GM21381 (cell line): ENCODE data around the gene GDI2.
"Not testable (repeated sequence)": the region's sequence is repeated elsewhere in the genome, so short reads cannot be mapped to it uniquely, and the experiment has no call there.

ENCODE experiments used
- ATAC-seq: cut with Tn5 transposase; IDR thresholded peaks from one replicate; pipeline ENCODE4 v1.9.1; 2021; ENCODE audit warnings: mild to moderate bottlenecking, moderate library complexity; ENCODE audit not compliant: unreplicated experiment

Gene GDI2

GRCh38 chr10:5813341-5814109, at the start of gene GDI2:
Gene GDI2 (minus strand): TSS chr10:5813434. CDS start chr10:5813258, 176 bp downstream.
- peak; percentile 72 for ATAC-seq

- peak; percentile 96 for ATAC-seq
Measured at GRCh38 chr10:5862360-5862961, 49.2 kb upstream of the GDI2 start.

DNA sequence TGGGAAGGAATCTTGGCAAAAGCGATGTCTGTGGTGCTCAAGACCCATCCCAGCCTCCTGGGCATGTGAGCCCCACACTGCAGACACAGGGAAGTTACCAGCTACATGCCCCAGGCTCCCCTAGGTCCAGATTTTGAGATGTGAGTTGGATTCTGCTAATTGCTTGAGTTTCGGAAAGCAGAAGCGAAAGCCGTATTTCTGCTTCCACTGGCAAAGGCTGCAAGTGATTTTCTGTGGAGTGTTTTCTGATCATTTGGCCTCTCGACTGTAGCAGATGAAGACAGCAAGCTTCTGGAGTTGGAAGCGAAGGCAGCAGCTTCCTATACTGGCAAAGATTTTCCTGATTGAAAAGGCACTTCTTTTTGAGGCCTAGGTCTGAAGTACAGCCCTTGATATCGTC, 46.8 kb upstream of the GDI2 start:
- ATAC-seq, result no peak

DNA sequence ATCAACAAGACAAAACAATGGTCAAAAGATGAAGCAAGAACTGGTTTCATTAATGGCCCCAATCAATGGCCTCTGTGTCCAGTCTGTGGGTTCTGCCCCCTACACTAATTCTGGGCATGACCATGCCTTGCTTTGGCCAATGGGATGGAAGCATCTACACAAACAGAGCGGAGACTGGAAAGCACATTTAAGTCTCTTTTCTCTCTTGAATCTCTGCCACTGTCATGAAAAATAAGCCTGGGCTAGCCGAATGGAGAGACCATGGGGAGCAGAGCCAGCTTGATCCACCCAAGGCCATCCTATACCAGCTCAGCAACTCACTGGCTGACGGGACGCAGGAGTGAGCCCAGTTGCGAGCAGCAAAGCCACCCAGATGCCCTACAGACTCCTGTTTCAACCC, 45.6 kb upstream of the GDI2 start:
- no peak for ATAC-seq

GRCh38 chr10:5856701-5857004, 43.4 kb upstream of the GDI2 start:
- no peak for ATAC-seq

DNA sequence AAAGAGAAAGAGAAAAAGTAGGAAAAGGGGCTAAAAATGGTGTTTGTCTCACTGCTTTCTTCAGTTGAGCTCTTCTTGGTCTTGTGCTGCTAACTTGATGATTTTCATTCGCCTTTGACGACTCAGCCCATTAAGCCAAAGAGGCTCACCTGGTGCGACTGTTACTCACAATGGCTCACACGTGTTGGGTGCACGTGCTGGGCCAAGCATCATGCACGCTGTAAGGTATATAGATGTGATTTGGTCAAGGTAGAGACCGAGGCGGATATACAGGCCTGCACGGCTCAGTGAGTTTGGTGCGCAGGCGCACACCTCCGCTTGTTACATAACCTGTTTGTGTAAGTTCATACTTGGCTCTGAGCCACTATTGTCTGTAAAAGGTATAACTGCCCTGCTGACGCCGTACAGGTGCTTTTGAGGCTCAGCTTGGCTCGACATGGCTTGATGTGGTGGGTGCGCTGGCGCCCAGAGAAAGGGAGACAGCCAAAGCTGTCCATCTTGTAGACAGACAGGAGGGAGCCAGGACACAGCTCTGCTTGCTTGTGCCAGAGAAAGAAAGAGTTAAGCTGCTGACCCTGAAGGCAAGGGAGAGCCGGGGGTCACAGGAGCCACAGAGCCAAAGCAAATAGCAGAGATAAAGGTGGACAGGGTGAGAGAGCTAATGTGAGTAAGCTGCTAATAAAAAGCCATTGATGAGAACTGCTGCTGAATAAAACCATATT, 42.9 kb upstream of the GDI2 start:
- ATAC-seq, result no peak

DNA sequence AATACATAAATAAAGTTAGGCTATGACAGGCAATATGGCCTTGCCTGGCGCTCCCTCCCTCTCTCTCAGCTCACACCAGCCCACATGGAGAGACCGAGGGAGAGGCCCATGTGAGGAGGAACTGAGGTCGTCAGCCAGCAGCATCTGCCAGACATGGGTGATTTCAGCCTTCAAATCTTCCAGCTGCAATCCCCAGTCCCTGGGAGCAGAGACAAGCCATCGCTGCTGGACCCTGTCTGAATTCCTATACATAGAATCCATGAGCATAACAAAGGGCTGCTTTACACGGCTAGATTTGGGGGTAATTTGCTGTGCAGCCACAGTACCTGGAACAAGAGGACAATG, 40.9 kb upstream of the GDI2 start:
- ATAC-seq, result no peak

DNA sequence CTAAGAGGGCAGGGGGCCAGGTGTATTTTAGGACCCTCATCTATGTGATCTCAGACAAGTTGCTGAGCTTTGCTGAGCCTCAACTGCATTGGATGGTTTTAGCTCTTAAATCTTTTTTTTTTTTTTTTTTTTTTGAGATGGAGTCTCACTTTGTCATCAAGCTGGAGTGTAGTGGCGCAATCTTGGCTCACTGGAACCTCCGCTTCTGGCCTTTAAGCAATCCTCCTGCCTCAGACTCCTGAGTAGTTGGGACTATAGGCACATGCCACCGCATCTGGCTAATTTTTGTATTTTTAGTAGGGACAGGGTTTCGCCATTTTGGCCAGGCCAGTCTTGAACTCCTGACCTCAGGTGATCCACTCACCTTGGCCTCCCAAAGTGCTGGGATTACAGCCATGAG, 33.4 kb upstream of the GDI2 start:
- ATAC-seq, result not testable (repeated sequence)

DNA sequence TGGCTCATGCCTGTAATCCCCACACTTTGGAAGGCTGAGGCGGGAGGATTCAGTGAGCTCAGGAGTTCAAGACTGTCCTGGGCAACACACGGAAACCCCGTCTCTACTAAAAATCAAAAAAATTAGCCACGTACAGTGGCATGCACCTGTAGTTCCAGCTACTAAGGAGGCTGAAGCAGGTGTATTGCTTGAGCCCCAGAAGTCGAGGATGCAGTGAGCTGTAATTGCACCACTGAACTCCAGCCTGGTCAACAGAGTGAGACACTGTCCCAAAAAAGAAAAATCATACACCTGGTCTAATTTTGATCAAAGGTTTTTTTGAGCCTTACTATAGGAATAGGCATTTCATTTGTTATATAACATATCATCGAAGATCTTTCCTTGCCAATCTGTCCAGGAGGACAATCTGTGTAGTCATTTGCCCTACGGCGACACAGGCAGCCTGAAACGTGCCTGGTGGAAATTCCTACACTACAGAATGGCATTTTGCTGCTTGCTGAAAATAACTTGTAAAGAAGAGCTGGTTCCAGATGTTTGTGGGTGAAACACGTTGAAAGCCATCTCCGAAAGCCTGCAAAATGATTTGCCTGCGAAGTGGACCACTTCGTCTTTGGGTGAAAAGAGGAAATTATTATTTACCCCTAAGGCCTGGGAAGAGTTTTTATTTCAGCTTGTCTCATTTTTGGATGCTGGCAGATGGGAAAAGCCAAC, 31.3 kb upstream of the GDI2 start:
- ATAC-seq, result no peak

DNA sequence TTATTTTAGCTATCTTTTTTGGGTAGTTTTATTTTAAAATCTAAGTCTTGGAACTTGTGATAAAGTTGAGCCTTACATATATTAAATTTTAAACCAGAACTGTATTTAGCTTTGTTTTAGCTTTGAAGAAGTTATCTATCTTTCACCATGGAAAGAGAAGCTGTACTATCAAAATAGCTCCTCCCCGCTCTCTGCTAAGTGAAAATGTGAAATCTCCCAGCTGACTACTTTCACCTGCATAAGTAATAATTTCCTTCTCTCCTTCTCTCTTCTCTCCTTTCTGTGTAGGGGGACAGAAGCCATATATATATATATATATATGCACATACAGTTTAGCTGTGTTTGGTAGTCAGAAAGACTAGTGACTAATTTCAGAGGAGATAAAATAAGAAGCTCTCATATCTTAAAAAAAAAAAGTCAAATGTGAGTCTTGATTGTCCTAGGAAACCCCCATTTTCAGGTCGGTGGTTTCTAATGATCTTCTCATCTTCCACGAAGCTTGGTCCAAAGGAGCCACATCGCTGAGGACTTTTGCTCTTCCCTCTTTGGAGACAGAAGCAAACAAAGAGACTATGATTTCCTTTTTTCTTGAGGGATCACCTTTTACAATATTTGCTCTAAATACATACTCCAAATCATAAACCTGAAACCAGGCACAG, 30.6 kb upstream of the GDI2 start:
- no peak for ATAC-seq

GRCh38 chr10:5841965-5842364, 28.7 kb upstream of the GDI2 start:
- no peak for ATAC-seq

- peak; percentile 78 for ATAC-seq
Measured at GRCh38 chr10:5840314-5841307, 27.4 kb upstream of the GDI2 start.

DNA sequence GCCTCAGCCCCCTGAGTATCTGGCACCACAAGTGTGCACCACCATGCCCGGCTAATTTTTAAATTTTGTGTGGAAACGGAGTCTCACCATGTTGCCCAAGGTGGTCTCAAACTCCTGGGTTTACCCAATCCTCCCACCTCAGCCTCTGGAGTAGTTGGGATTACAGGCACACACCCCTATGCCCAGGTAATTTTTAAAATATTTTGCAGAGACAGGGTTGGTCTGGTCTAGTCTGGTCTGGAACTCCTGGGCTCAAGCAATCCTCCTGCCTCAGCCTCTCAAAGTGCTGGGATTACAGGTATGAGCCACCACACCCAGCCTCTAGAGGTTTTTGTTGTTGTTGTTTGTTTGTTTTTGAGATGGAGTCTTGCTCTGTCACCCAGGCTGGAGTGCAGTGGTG, 22.9 kb upstream of the GDI2 start:
- ATAC-seq, result not testable (repeated sequence)

DNA sequence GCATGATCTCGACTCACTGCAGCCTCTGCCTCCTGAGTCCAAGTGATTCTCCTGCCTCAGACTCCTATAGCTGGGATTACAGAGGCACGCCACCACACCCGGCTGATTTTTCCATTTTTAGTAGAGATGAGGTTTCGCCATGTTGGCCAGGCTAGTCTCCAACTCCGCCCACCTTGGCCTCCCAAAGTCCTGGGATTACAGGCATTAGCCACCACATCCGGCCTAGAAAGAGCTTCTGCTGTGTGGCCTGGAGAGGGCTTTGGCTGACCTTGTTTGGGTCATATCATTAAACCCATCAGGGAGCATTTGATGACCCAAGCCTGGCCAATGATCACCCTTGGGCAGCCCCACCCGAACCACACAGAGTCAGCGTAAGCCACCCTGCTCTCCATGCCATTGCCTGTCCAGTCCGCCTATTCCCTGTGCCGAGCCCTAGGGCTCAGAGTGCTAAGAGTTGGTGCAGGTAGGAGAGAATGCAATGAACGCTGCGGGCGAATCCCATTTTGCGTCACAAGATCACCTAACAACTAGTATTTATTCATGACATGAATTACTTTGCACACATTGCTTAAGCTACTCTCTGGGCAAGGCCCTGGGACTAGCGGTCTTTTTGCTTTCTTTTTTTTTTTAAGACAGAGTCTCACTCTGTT, 22.3 kb upstream of the GDI2 start:
- no peak for ATAC-seq

DNA sequence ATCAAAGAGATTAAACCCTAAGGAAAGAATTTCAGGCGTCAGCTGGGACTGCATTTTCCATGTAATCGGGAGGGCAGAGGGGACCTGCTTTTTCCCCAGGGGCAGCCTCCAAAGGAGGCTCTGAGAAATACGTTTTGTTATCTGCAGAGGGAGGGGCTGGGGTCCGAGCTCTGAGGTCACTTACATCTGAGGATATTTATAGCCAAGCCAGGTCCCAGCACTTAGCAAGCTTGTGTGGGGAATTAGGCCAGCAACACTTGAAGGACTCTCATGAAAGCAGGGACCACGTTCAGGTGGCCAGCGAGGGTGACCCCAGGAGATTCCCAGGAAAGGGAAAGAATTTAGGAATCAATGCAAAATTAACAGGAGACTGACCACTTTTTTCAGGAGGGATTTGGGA, 20.6 kb upstream of the GDI2 start:
- no peak for ATAC-seq

GRCh38 chr10:5832946-5833345, 19.7 kb upstream of the GDI2 start:
- no peak for ATAC-seq

DNA sequence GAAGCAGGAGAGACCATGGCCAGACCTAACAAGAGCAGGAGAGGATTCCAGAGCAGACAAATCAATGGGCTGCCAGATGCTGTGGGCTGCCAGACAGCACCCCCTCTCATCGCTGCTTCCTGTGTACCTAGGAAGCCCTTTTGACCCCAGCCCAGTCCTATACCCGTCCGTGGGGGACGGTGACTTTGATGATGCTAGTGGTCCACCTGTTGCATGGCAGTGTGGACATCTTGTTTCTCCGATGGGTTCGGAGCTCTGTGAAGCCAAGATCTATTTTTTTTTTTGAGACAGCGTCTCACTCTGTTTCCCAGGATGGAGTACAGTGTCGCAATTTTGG, 18.2 kb upstream of the GDI2 start:
- ATAC-seq, result no peak

- no peak for ATAC-seq
Measured at GRCh38 chr10:5830629-5831445, 17.6 kb upstream of the GDI2 start.

DNA sequence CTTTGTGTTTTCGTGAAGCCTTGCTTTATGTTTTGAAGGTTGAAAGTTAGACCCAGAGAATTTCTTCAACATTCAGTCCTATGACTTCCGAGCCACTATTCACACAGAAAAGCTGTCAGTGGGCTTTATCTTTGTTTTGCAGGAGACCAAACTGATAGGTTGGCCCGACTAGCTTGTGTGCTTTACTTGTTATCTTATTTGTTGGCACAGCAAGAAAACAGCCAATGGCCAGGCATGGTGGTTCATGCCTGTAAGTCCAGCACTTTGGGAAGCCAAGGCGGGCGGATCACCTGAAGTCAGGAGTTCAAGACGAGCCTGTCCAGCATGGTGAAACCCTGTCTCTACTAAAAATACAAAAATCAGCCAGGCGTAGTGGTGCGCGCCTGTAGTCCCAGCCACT, 16.0 kb upstream of the GDI2 start:
- ATAC-seq, result no peak
